Measurements from ENCODE around the gene ROR1. TPM values are rescaled to one million over a fixed set of nuclear protein-coding genes. Genes with fewer than 3 reads are reported as not detected.
"Not testable (repeated sequence)": the region's sequence is repeated elsewhere in the genome, so short reads cannot be mapped to it uniquely, and the experiment has no call there.

ROR1 gene
- total and polyA plus RNA-seq, 8 donors = 25.5 to 95.8 (median 83.0) TPM

DNA sequence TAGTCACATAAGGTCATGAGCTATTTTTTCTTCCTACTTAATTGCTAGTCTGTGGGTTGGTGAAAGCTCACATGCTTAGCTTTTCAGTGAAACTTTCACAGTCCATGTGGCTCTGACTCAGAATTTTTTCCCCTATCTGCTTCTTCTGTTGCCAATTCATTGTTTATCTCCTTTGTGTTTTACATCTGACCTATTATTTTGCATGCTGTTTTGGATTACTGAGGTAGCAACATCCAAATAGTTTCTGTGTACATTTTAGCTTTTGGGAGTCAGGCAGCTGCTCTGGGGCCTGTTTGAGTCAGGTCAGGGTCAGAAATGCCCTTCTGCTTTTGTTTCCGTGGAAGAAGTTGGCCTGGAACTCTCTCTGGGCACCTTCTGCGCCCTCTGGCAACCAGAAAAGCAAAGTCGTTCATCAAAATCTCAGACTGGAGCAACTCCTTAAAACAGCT, 40.0 kb downstream of the ROR1 start:
- peak; percentile 57 for ATAC-seq
- peaks cover 0 to 9% of the 10 kb centered on the region in 2 donors for H3K4me1 ChIP-seq
- H3K27me3 ChIP-seq = no peaks in the 10 kb centered on the region
- intact Hi-C loops (cut with DNase I) = no loop called here
- H3K36me3 ChIP-seq = no peaks in the 10 kb centered on the region
- H3K27ac ChIP-seq = peak overlapping the region in 1 of 2 donors; percentile 54
- H3K9me3 ChIP-seq = no peaks in the 10 kb centered on the region
- no peak for DNase-seq
- TF ChIP-seq, protein P1, sequence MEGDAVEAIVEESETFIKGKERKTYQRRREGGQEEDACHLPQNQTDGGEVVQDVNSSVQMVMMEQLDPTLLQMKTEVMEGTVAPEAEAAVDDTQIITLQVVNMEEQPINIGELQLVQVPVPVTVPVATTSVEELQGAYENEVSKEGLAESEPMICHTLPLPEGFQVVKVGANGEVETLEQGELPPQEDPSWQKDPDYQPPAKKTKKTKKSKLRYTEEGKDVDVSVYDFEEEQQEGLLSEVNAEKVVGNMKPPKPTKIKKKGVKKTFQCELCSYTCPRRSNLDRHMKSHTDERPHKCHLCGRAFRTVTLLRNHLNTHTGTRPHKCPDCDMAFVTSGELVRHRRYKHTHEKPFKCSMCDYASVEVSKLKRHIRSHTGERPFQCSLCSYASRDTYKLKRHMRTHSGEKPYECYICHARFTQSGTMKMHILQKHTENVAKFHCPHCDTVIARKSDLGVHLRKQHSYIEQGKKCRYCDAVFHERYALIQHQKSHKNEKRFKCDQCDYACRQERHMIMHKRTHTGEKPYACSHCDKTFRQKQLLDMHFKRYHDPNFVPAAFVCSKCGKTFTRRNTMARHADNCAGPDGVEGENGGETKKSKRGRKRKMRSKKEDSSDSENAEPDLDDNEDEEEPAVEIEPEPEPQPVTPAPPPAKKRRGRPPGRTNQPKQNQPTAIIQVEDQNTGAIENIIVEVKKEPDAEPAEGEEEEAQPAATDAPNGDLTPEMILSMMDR (IDR thresholded peaks at IDR 0.05) = no peak
- H3K4me3 ChIP-seq = no peak overlapping the region

DNA sequence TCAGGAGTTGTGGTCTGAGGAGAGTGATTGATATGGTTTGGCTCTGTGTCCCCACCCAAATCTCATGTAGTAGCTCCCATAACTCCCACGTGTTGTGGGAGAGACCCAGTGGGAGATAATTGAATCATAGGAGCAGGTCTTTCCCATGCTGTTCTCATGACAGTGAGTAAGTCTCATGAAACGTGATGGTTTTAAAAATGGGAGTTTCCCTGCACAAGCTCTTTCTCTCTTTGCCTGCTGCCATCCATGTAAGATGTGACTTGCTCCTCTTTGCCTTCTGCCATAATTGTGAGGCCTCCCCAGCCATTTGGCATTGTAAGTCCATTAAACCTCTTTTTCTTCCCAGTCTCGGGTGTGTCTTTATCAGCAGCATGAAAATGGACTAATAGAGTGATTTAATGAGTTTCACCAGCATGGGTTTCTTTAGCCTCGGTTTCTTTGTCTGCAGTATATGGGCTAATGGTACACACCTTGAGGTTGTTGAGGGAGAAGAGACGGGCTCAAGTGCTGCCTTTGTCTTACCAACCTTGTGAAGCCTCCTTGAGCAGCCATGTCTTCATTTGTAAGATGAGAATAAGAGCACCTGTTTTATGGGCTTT, 42.5 kb downstream of the ROR1 start:
- H3K27ac ChIP-seq; H3K9me3 ChIP-seq; H3K4me3 ChIP-seq; H3K27me3 ChIP-seq; H3K36me3 ChIP-seq; intact Hi-C loops (cut with DNase I); ATAC-seq; DNase-seq: not testable (repeated sequence)
- peaks cover 3 to 16% of the 10 kb centered on the region in 2 donors for H3K4me1 ChIP-seq

DNA sequence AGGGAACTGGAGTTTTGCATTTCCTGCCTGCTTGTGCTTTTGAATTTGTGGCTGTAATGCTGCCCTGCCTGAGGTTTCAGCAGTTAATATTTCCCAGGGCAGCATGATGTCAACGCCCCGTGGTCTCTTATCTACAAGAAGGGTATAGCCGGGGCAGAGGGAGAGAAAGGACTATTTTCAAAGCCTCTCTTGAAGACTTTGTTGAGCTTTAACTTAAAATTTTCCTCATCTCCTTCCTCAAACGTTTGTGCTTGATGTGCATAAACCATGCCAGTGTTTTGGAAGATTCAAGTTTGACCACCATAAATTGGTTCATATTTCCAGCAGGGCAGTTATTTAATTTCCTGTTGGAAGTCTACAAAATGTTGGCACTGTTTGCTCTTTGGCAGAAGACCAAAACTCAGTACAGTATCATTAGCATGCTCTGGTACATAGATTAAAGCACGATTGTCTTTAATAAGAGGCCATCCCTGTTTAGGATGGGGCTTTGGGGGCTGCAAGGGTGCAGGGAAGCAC, 43.4 kb downstream of the ROR1 start:
- H3K27ac ChIP-seq = no peak overlapping the region
- DNase-seq (peak in 1 of 4 donors; percentile 52), ATAC-seq (peak; percentile 27)
- peaks cover 6 to 18% of the 10 kb centered on the region in 2 donors for H3K4me1 ChIP-seq
- intact Hi-C loops (cut with DNase I) = no loop called here
- no peaks in the 10 kb centered on the region for H3K9me3 ChIP-seq
- no peak overlapping the region for H3K4me3 ChIP-seq
- no peaks in the 10 kb centered on the region for H3K27me3 ChIP-seq
- TF ChIP-seq, protein P1 (IDR thresholded peaks at IDR 0.05) = no peak
- no peaks in the 10 kb centered on the region for H3K36me3 ChIP-seq

DNA sequence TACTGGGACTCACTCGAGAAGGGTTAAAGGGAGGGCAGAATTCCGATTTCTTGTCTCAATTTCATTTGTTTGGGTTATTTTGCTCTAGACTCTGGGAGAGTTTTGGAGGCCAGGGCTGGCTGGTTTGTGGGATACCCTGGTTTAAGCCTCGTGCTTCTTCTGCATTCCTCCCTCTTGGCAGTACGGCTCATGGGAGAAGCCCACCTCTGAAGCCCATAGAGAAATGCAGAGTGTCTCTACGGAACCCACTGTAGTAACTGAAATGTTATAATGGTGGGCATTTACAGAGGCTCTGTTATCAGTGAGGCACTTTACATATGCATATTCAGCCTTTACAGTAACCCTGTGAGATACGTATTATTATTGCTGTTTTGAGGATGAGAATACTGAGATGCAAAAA, 43.9 kb downstream of the ROR1 start:
- intact Hi-C loops (cut with DNase I) = no loop called here
- Histone ChIP-seq H3K4me1 (peaks cover 6 to 18% of the 10 kb centered on the region in 2 donors), H3K27me3 (no peaks in the 10 kb centered on the region), H3K36me3 (no peaks in the 10 kb centered on the region), H3K9me3 (no peaks in the 10 kb centered on the region), H3K4me3 (no peak overlapping the region), H3K27ac (no peak overlapping the region)
- no peak for DNase-seq
- TF ChIP-seq, protein P1 (IDR thresholded peaks at IDR 0.05) = no peak
- ATAC-seq = no peak

DNA sequence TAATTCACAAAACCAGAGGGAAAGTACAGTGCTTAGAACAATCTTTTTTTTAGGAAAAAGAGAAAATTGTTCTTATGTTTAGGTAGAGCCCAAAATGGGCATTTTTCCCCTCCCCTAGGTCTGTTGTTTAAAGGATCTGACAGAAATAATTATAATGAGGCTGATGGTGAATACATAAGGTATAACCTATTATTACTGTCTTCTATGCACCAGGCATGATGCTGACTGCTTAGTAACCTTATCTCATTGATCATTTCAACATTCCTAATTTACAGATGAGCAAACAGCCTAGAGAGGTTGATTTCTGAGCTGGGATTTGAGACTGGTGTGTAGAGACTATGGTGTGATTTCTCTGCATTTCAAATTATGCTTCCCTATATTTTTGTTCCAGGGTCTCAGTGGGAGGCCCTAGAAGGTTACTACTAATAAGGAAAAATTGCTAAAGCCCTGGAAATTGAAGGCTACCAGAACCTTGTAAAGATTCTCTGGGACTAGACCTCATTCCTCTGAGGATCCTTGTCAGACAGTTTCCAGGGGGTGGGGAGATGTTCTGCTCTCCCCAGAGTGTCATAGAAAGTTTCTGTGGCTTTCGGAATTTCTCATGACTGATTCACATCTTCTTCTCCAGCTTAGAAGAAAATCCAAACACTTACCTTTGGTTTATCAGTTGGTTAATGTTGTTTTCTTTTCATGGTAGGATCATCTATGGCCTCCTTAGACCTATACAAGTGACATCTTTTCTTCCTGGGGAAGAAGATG, 44.9 kb downstream of the ROR1 start:
- ATAC-seq = no peak
- H3K27ac ChIP-seq = no peak overlapping the region
- no peaks in the 10 kb centered on the region for H3K9me3 ChIP-seq
- H3K36me3 ChIP-seq = no peaks in the 10 kb centered on the region
- no peak overlapping the region for H3K4me3 ChIP-seq
- H3K4me1 ChIP-seq = peaks cover 6 to 18% of the 10 kb centered on the region in 2 donors
- DNase-seq = no peak
- TF ChIP-seq, protein P1 (IDR thresholded peaks at IDR 0.05) = no peak
- H3K27me3 ChIP-seq = no peaks in the 10 kb centered on the region
- intact Hi-C loops (cut with DNase I) = no loop called here
